Endothelial cell of umbilical vein (primary cell): ENCODE results near the gene MAPKAPK2.

ENCODE experiments used
- EZH2 ChIP-seq: IDR thresholded peaks from 2 replicates; pipeline ENCODE4 v1.6.1; 2012; ENCODE audit warnings: borderline replicate concordance, low read depth, mild to moderate bottlenecking, moderate library complexity, low read length, inconsistent platforms; ENCODE audit not compliant: severe bottlenecking
- JUN ChIP-seq: IDR thresholded peaks from 2 replicates; pipeline ENCODE4 v1.6.1; 2011; ENCODE audit warnings: borderline replicate concordance, low read depth; ENCODE audit not compliant: insufficient read length, insufficient read depth
- MYC ChIP-seq: IDR thresholded peaks from one replicate; pipeline ENCODE4 v1.6.1; 2011; ENCODE audit warnings: mild to moderate bottlenecking, low read depth, low read length
- POLR2A ChIP-seq: IDR thresholded peaks from 2 replicates; pipeline ENCODE4 v1.6.1; 2012; ENCODE audit warnings: low read depth, mild to moderate bottlenecking, control low read depth, low read length
- POLR2AphosphoS5 ChIP-seq: IDR thresholded peaks from 2 replicates; pipeline ENCODE4 v1.6.1; 2012; ENCODE audit warnings: low read depth, mild to moderate bottlenecking, control low read depth, low read length, moderate library complexity; ENCODE audit not compliant: insufficient read depth
- TF ChIP-seq, protein P1 (sequence below), 2 donors: IDR thresholded peaks; 1 replicate in 1 of 2; 2 replicates in 1 of 2; pipeline ENCODE4 v1.5.1; 2011; ENCODE audit warnings: low read length in 2 of 2, mild to moderate bottlenecking in 2 of 2, moderate library complexity in 2 of 2, control low read depth in 1 of 2, inconsistent platforms in 1 of 2, low read depth in 1 of 2; ENCODE audit not compliant: insufficient read depth in 1 of 2; ENCODE audit errors: extremely low read depth in 1 of 2

DNA sequence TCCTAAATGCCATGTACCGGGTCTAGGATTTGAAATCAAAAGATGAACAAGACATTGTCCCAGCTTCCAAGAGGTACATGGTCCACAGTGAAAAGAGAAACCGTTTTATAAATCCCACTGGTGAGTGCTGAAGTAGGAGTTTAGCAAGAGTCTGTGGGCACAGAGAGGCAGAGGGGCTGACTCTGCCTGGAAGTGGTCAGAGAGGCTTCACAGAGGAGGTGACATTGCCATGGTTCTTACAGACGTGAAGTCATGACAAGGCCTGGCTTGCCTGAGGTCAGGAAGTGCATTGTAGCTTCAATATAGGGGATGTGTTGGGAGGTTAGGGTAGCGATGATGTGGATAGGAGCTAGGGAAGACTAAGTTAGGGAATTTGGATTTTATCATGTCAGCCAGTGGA lies 28.4 kb downstream of the MAPKAPK2 start:
- TF ChIP-seq POLR2A: no peak
- TF ChIP-seq, protein P1, sequence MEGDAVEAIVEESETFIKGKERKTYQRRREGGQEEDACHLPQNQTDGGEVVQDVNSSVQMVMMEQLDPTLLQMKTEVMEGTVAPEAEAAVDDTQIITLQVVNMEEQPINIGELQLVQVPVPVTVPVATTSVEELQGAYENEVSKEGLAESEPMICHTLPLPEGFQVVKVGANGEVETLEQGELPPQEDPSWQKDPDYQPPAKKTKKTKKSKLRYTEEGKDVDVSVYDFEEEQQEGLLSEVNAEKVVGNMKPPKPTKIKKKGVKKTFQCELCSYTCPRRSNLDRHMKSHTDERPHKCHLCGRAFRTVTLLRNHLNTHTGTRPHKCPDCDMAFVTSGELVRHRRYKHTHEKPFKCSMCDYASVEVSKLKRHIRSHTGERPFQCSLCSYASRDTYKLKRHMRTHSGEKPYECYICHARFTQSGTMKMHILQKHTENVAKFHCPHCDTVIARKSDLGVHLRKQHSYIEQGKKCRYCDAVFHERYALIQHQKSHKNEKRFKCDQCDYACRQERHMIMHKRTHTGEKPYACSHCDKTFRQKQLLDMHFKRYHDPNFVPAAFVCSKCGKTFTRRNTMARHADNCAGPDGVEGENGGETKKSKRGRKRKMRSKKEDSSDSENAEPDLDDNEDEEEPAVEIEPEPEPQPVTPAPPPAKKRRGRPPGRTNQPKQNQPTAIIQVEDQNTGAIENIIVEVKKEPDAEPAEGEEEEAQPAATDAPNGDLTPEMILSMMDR (IDR thresholded peaks at IDR 0.05; ENCODE audit: extremely low read depth in 1 of 2, insufficient read depth in 1 of 2, low read depth in 1 of 2, low read length in 2 of 2): no peak
- no peak for TF ChIP-seq POLR2AphosphoS5
- no peak for TF ChIP-seq JUN
- TF ChIP-seq EZH2: no peak
- TF ChIP-seq MYC: no peak
